ENCODE results near the gene CTDNEP1. TPM values are rescaled to one million over a fixed set of nuclear protein-coding genes. Genes with fewer than 3 reads are reported as not detected.

CTDNEP1 gene
- total RNA-seq, 1 donor from 2014 or later: 141 TPM

DNA sequence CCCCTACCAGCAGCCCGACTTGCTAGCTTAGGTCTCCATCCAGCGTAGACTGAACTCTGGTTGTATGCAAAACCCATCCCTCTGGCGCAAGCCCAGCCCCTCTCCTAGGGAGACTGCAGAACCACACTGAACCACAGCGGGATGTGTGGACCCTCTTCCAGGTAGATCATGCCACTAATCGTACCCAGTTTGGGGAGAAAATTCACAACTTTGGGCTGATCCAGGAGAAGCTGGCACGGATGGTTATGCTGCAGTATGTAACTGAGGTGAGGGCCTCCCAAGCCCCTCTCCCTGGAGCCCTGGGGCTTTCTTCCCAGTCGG is 28.6 kb downstream of the CTDNEP1 start:
- H3K27me3 ChIP-seq: no peaks in the 10 kb centered on the region
- no peaks in the 10 kb centered on the region for H3K9me3 ChIP-seq
- intact Hi-C loops (cut with DNase I): no loop called here
- no peak overlapping the region for H3K27ac ChIP-seq
- TF ChIP-seq, protein P1, sequence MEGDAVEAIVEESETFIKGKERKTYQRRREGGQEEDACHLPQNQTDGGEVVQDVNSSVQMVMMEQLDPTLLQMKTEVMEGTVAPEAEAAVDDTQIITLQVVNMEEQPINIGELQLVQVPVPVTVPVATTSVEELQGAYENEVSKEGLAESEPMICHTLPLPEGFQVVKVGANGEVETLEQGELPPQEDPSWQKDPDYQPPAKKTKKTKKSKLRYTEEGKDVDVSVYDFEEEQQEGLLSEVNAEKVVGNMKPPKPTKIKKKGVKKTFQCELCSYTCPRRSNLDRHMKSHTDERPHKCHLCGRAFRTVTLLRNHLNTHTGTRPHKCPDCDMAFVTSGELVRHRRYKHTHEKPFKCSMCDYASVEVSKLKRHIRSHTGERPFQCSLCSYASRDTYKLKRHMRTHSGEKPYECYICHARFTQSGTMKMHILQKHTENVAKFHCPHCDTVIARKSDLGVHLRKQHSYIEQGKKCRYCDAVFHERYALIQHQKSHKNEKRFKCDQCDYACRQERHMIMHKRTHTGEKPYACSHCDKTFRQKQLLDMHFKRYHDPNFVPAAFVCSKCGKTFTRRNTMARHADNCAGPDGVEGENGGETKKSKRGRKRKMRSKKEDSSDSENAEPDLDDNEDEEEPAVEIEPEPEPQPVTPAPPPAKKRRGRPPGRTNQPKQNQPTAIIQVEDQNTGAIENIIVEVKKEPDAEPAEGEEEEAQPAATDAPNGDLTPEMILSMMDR (IDR thresholded peaks at IDR 0.05): no peak
- DNase-seq (no peak), ATAC-seq (no peak)
- peaks cover 65% of the 10 kb centered on the region for H3K36me3 ChIP-seq
- H3K4me1 ChIP-seq: peaks cover 30% of the 10 kb centered on the region
- H3K4me3 ChIP-seq: no peak overlapping the region

DNA sequence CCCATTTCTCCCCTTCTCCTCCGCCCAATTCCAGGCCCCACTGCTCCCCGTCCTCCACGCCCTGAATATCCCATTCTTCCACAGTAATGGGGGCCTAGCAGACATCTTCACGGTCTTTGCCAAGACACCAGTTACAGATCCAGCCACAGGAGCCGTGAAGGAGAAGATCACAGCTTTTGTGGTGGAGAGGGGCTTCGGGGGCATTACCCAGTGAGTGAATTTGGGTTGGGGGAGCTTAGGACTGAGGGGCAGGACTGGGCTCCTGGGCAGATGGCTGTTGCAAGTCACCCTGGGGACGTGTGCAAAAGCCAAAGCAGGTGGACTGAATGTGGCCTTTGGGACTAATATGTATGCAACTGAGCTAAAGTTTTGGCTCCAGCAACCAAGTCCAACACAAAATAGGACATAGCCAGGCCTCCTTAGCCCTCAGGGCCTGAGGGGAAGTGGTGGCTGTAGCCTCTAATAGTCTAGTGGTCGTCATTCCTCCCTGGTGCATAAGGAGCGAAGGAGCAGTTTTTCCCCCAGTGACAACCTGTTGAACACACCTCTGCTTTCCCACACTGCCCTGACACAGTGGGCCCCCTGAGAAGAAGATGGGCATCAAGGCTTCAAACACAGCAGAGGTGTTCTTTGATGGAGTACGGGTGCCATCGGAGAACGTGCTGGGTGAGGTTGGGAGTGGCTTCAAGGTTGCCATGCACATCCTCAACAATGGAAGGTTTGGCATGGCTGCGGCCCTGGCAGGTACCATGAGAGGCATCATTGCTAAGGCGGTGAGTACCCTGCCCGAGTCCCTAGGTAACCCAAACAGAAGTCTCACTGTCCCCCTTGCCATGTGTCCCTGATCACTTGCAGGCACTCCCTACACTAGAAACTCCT is 29.2 kb downstream of the CTDNEP1 start:
- H3K27ac ChIP-seq: no peak overlapping the region
- ATAC-seq (no peak), DNase-seq (no peak)
- H3K27me3 ChIP-seq: no peaks in the 10 kb centered on the region
- H3K4me3 ChIP-seq: no peak overlapping the region
- H3K36me3 ChIP-seq: peaks cover 61% of the 10 kb centered on the region
- TF ChIP-seq, protein P1 (IDR thresholded peaks at IDR 0.05): no peak
- H3K4me1 ChIP-seq: peaks cover 34% of the 10 kb centered on the region
- intact Hi-C loops (cut with DNase I): no loop called here
- no peaks in the 10 kb centered on the region for H3K9me3 ChIP-seq

DNA sequence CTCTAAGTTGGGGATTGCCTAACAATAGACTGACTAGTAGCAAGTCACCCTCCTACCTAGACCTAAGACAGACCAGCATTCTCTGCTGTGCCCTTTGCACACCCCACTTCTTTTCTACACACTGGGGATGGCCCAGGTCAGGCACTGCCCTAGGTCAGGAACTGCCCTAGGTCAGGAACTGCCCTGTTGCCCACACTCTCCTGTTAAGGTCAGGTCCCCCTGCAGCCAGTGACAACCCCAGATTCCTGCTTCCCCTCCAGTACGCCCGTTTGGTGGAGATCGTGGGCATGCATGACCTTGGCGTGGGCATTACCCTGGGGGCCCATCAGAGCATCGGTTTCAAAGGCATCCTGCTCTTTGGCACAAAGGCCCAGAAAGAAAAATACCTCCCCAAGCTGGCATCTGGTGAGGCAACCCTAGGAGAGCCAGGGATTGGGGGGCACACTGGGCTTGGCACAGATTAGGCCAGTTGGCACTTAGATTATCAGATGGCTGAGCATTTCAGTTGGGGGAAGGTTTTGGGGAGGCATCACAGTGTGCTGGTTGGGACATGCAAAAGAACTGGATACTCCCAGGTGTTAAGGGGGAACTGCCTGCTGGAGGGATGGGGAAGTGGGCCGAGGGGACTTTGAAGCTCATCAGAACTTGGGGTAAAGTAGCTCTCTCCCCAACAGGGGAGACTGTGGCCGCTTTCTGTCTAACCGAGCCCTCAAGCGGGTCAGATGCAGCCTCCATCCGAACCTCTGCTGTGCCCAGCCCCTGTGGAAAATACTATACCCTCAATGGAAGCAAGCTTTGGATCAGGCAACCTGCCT is 30.0 kb downstream of the CTDNEP1 start:
- no peak for ATAC-seq
- TF ChIP-seq, protein P1 (IDR thresholded peaks at IDR 0.05): no peak
- no peak for DNase-seq
- no peaks in the 10 kb centered on the region for H3K27me3 ChIP-seq
- H3K4me3 ChIP-seq: no peak overlapping the region
- H3K9me3 ChIP-seq: no peaks in the 10 kb centered on the region
- intact Hi-C loops (cut with DNase I): no loop called here
- peaks cover 52% of the 10 kb centered on the region for H3K36me3 ChIP-seq
- peak overlapping the region; percentile 95 for H3K27ac ChIP-seq
- peaks cover 38% of the 10 kb centered on the region for H3K4me1 ChIP-seq

DNA sequence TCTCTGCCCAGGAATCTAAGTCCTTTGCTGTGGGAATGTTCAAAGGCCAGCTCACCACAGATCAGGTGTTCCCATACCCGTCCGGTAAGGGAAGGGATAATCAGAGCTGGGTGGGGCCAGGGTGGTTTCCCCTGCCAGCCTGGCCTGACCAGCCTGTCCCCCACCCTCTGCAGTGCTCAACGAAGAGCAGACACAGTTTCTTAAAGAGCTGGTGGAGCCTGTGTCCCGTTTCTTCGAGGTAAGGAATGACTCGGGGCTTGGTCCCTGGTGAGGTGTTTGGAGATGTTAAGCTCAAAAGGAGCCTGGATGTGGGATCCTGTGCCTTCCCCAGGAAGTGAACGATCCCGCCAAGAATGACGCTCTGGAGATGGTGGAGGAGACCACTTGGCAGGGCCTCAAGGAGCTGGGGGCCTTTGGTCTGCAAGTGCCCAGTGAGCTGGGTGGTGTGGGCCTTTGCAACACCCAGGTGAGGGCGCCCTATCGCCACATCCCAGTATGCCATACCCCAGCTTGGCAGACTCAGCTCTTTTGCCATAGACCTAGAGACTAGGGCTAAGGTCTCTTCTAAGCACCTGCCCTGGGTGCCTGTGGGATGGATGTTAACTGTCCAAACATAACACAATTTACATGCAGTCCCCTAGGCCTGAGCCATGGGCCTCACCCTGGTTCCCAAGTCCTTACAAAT is 30.8 kb downstream of the CTDNEP1 start:
- peak overlapping the region; percentile 98 for H3K4me3 ChIP-seq
- no peaks in the 10 kb centered on the region for H3K27me3 ChIP-seq
- intact Hi-C loops (cut with DNase I): no loop called here
- peaks cover 46% of the 10 kb centered on the region for H3K4me1 ChIP-seq
- ATAC-seq (peak; percentile 52), DNase-seq (peak; percentile 84)
- TF ChIP-seq, protein P1 (IDR thresholded peaks at IDR 0.05): peak; percentile 49
- H3K27ac ChIP-seq: peak overlapping the region; percentile 95
- H3K36me3 ChIP-seq: peaks cover 45% of the 10 kb centered on the region
- no peaks in the 10 kb centered on the region for H3K9me3 ChIP-seq

DNA sequence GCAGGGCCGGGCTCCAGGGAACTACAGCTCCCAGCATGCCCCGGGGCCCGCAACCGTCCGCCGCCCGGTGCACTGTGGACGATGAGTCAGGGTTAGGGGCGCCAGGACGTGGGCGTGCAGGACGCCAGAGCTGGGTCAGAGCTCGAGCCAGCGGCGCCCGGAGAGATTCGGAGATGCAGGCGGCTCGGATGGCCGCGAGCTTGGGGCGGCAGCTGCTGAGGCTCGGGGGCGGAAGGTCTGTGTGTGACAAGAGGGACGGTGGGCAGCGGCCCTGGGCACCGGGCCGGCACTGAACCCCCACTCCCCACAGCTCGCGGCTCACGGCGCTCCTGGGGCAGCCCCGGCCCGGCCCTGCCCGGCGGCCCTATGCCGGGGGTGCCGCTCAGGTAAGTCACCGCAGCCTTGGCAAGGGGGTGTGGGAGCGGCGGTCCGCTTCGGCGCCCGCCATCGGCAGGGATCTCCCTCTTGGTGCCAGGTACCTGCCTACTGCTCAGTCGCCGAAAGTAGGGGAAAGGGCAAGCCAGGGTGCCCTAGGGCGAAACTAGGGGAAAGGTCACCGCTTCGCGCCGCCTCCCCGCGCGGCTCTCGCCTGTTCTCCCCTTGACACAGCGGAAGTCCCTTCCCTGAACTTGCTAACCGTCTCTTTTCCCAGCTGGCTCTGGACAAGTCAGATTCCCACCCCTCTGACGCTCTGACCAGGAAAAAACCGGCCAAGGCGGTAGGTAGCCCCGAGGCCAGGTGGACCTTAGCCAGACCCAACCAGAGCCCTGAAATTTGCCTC is 31.5 kb downstream of the CTDNEP1 start, which contains the start of the genes ACADVL and DLG4:
Gene ACADVL (plus strand): TSS at position 127 of the 781 bp plus-strand sequence. CDS start 47 bp downstream, at position 174.
Gene DLG4 (minus strand): TSS at position 25 of the 781 bp plus-strand sequence.
- Histone ChIP-seq H3K9me3 (no peaks in the 10 kb centered on the region), H3K36me3 (peaks cover 37% of the 10 kb centered on the region), H3K27ac (peak within 1 kb of the TSS; percentile 95), H3K4me1 (peaks cover 53% of the 10 kb centered on the region), H3K27me3 (no peaks in the 10 kb centered on the region), H3K4me3 (peak within 1 kb of the TSS; percentile 98)
- intact Hi-C loops (cut with DNase I): no loop called here
- DNase-seq (peak; percentile 95), ATAC-seq (peak; percentile 86)
- TF ChIP-seq, protein P1 (IDR thresholded peaks at IDR 0.05): no peak
